HepG2 (cell line): ENCODE measurements around the gene MYO3B.

ENCODE experiments used
- ATF1 ChIP-seq: IDR thresholded peaks from 2 replicates; pipeline ENCODE4 v1.6.1; 2016; ENCODE audit warnings: mild to moderate bottlenecking, control low read depth
- CEBPB ChIP-seq: IDR thresholded peaks from 2 replicates; pipeline ENCODE4 v1.6.1; 2011; ENCODE audit warnings: low read depth, low read length, improper control_type of control experiment, borderline replicate concordance
- CENPBD1 ChIP-seq: sonication (generic); formaldehyde crosslinking; IDR thresholded peaks from 2 replicates; pipeline ENCODE4 v1.8.0; 2022; ENCODE audit warnings: missing genetic modification reagents, low read depth, mild to moderate bottlenecking, borderline replicate concordance
- FIP1L1 ChIP-seq: fragments of 200-400 bp; formaldehyde crosslinking; IDR thresholded peaks from 2 replicates; pipeline ENCODE4 v1.6.1; 2018; ENCODE audit warnings: low read depth, mild to moderate bottlenecking, low read length, moderate library complexity, borderline replicate concordance; ENCODE audit not compliant: insufficient read depth
- GABPA ChIP-seq, 2 experiments: IDR thresholded peaks; 2 replicates each; pipeline ENCODE4 v1.6.1; 2011 to 2016; ENCODE audit warnings: low read depth in 2 of 2, low read length in 1 of 2, missing biosample characterization in 1 of 2, missing genetic modification characterization in 1 of 2
- HMGXB3 ChIP-seq: sonication (generic); formaldehyde crosslinking; IDR thresholded peaks from 2 replicates; pipeline ENCODE4 v1.4.0; 2020; ENCODE audit warnings: missing genetic modification reagents, borderline replicate concordance
- POLR2AphosphoS2 ChIP-seq: IDR thresholded peaks from 2 replicates; pipeline ENCODE4 v1.6.1; 2011; ENCODE audit warnings: low read depth, low read length, improper control_type of control experiment
- TBX2 ChIP-seq: sonication (generic); formaldehyde crosslinking; IDR thresholded peaks from 2 replicates; pipeline ENCODE4 v1.5.0; 2020; ENCODE audit warnings: missing genetic modification reagents, mild to moderate bottlenecking, borderline replicate concordance
- ZFP36 ChIP-seq: fragments of 150-350 bp; IDR thresholded peaks from 2 replicates; pipeline ENCODE4 v1.6.1; 2018; ENCODE audit warnings: borderline replicate concordance, low read length, low read depth; ENCODE audit not compliant: partially characterized antibody
- ZNF274 ChIP-seq: sonication (generic); formaldehyde crosslinking; IDR thresholded peaks from 2 replicates; pipeline ENCODE4 v1.5.1; 2020; ENCODE audit warnings: mild to moderate bottlenecking, missing genetic modification reagents
- ZNF891 ChIP-seq: sonication (generic); formaldehyde crosslinking; IDR thresholded peaks from 2 replicates; pipeline ENCODE4 v1.5.0; 2020; ENCODE audit warnings: mild to moderate bottlenecking, missing genetic modification reagents

- TF ChIP-seq HMGXB3 (CRISPR knock-in tag) (no peak), ATF1 (no peak), CEBPB (no peak), FIP1L1 (no peak), ZNF274 (CRISPR knock-in tag) (no peak), GABPA (IDR thresholded peaks at IDR 0.05; ENCODE audit: low read depth, low read length) (no peak), GABPA (CRISPR knock-in tag; IDR thresholded peaks at IDR 0.05; ENCODE audit: low read depth) (no peak), POLR2AphosphoS2 (no peak), TBX2 (CRISPR knock-in tag) (no peak), CENPBD1 (CRISPR knock-in tag) (no peak), ZNF891 (CRISPR knock-in tag) (no peak), ZFP36 (no peak)
These were observed 227.4 kb downstream of the MYO3B start for GRCh38 chr2:170405326-170405725.
